Activated T-cell treated with anti-CD3 and anti-CD28 coated beads, Interleukin-2, amount 50 U/mL, for 4 hours (primary cell): ENCODE measurements around the gene SLCO4A1. TPM values are rescaled to one million over a fixed set of nuclear protein-coding genes. Genes with fewer than 3 reads are reported as not detected.
A peak's percentile ranks its signal among the peaks of the same experiment; 100 is the strongest.

Source experiments
- ATAC-seq, 2 donors: fragments of 200-7000 bp; cut with Tn5 transposase; one replicate each; pipeline ENCODE4 v1.10.0; 2021
- DNase-seq: peaks from one replicate; pipeline ENCODE4 v3.0.0-alpha.2; 2020
- H3K27me3 Mint-ChIP-seq: one replicate; pipeline ENCODE4 v1.8.0; 2021; ENCODE audit warnings: low read depth, mixed read lengths
- H3K36me3 Mint-ChIP-seq: one replicate; pipeline ENCODE4 v1.8.0; 2022; ENCODE audit warnings: mixed read lengths; ENCODE audit not compliant: insufficient read depth
- H3K4me1 Mint-ChIP-seq: one replicate; pipeline ENCODE4 v1.8.0; 2021; ENCODE audit warnings: low read depth, mixed read lengths
- H3K4me3 Mint-ChIP-seq: one replicate; pipeline ENCODE4 v1.8.0; 2021; ENCODE audit warnings: mild to moderate bottlenecking, moderate library complexity, mixed read lengths
- H3K9me3 Mint-ChIP-seq: one replicate; pipeline ENCODE4 v1.8.0; 2021; ENCODE audit warnings: mixed read lengths
- total RNA-seq, 3 donors: library from RNA; stranded (reverse); gene quantifications; one replicate each; pipeline ENCODE4 v1.2.1, GENCODE V29; 2021

Gene SLCO4A1
- total RNA-seq, 3 donors from 2014 or later: 36.5 to 49.3 (median 48.2) TPM

DNA sequence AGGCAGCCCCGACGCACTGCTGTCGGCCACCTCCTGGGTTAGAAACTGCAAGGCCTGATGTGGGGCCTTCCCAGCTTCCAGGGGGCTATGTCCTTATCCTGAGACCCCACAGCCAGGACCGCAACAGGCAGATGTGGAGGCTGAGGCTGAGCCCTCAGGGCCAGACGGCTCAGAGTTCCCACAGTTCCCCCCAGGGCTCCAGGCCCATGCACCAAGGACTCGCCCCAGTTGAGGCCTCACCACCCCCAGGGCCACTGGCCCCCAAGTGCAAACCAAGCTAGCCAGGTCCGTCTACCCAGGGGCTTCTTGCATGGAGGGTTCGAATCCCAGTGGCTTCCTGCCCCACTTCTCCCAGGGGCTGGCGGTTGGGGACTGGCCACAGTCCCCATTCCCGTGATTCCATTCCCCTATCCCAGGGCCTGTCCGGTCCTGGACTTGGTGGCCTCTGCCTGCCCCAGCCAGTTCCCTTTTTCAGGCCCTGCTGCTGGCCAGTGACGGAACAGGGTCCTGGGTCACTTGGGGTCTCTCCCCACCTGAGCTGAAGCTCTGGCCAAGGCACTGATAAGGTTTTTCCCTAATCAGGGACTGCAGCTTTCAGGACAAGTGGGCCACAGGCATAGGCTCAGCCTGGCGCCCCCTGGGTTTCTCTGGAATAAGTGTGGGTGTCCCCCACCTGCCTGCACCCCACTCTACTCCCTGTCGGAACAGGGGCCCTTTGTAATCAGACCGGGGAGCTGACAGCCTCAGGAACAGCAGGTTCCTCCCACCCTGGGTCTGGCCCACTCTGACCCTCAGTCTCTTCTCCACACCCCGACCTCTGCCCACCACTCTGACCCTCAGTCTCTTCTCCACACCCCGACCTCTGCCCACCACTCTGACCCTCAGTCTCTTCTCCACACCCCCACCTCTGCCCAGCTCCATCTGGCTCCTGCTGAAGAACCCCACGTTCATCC, 22.0 kb downstream of the SLCO4A1 start:
- Mint-ChIP-seq H3K36me3 (peaks cover 2% of the 10 kb centered on the region), H3K27me3 (no peaks in the 10 kb centered on the region), H3K4me1 (no peaks in the 10 kb centered on the region), H3K9me3 (no peaks in the 10 kb centered on the region), H3K4me3 (no peak overlapping the region)
- DNase-seq (no peak), ATAC-seq (no peak)

DNA sequence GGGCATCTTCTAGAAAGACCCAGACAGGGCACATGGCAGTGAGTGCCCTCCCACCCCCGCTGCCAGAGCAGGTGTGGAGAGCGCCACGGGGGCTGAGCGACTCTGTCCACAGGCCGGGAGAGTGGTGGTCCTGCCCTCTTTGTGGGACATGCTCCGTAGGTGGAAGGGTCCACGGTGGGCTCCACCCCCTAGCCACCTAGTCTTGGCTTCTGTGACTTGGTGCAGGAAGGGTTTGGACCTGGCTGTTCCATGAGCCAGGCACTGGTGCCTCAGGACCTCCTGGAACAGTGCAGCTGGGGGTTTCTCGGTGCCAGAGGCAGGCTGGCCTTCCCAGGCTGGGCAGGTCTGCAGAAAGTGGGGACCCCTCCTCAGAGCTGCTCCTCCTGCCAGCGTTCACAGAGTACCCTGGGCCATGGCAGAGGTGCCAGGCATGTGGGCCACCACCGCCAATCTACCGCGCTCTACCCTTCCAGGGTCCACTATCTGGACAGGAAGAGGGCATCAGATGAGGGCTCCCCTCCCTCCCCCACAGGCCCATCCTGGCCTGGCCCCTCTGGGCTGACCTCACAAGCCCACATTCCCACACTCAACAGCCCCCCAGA, 23.0 kb downstream of the SLCO4A1 start:
- no peaks in the 10 kb centered on the region for H3K4me1 Mint-ChIP-seq
- H3K27me3 Mint-ChIP-seq: no peaks in the 10 kb centered on the region
- no peaks in the 10 kb centered on the region for H3K9me3 Mint-ChIP-seq
- H3K36me3 Mint-ChIP-seq: peaks cover 2% of the 10 kb centered on the region
- no peak overlapping the region for H3K4me3 Mint-ChIP-seq
- ATAC-seq: no peak
- DNase-seq: no peak

DNA sequence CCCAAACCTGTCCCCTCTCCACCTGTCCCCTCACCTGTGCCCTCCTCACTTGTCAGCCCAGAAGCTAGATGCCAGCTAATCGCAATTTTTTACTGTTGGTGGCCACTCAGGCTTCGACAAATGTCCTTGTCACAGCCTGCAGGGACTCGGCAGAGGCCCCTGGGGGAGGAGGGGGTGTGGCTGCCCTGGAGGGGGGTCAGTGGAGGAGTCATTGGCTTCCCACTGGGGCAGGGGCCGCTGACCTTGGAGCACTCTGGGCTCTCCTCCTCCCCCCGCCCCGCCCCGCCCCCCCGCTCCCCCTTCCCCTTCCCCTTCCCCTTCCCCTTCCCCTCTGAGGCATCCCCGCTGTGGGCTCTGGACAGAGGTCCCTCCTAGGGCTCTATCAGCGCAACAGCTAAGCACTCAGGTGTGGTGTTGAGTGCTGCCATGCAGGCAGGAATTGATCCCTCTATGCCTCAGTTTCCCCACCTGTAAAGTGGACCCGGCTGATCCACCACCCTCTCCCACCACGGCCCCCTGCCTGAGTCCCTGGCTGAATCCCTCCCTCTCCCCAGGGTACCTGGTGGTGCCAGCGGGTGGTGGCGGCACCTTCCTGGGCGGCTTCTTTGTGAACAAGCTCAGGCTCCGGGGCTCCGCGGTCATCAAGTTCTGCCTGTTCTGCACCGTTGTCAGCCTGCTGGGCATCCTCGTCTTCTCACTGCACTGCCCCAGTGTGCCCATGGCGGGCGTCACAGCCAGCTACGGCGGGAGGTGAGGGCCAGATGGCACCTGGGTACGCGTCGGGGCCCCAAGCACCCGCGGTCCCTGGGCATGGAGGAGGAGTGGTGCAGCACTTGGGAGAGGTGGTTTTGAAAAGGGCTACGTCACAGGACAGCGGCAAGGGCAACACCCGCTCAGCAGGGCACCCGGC, 23.8 kb downstream of the SLCO4A1 start:
- no peaks in the 10 kb centered on the region for H3K27me3 Mint-ChIP-seq

DNA sequence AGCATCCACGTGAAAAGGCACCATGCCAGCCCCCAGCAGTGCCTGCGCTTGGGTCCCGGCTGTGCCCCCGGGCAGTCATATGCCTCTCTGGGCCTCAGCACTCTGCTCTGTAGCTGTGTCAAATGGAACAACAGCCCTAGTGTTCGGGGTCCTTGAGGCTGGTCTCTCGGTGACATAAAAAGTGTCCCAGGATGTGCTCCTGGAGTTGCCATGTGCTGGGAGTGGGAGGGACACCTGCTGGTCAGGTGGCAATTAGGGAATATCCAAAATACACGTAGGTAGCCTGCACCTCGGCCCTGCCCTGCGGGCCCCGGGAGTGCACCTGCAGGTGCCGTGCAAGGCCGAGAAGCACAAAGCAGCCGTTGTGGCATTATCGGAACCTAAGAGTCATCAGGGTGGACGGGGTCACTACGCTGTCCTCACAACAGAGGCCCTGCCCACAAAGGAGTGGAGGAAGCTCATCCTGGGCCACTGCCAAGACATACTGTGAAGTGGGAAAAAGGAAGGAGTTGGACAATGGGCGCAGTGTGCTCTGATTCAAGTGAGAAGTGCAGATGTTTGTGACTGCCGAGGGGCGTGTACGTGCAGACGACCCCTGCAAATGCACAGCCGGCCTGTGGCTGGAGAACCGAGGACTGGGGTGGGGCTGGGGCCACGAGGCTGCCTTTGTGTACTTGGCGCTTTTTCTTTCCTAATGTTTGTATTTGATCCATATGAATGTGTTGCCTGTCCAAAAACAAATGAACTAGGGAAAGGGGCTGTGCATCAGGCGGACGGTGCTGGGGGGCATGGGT, 24.6 kb downstream of the SLCO4A1 start:
- H3K9me3 Mint-ChIP-seq: no peaks in the 10 kb centered on the region
- H3K36me3 Mint-ChIP-seq: peaks cover 4% of the 10 kb centered on the region
- H3K27me3 Mint-ChIP-seq: no peaks in the 10 kb centered on the region
- H3K4me3 Mint-ChIP-seq: no peak overlapping the region
- no peak for ATAC-seq
- no peaks in the 10 kb centered on the region for H3K4me1 Mint-ChIP-seq
- no peak for DNase-seq

More for the DNA sequence above, 23.8 kb downstream of the SLCO4A1 start:
- H3K4me3 Mint-ChIP-seq: no peak overlapping the region
- no peak for DNase-seq
- H3K36me3 Mint-ChIP-seq: peaks cover 2% of the 10 kb centered on the region
- no peak for ATAC-seq
- no peaks in the 10 kb centered on the region for H3K9me3 Mint-ChIP-seq
- H3K4me1 Mint-ChIP-seq: no peaks in the 10 kb centered on the region

DNA sequence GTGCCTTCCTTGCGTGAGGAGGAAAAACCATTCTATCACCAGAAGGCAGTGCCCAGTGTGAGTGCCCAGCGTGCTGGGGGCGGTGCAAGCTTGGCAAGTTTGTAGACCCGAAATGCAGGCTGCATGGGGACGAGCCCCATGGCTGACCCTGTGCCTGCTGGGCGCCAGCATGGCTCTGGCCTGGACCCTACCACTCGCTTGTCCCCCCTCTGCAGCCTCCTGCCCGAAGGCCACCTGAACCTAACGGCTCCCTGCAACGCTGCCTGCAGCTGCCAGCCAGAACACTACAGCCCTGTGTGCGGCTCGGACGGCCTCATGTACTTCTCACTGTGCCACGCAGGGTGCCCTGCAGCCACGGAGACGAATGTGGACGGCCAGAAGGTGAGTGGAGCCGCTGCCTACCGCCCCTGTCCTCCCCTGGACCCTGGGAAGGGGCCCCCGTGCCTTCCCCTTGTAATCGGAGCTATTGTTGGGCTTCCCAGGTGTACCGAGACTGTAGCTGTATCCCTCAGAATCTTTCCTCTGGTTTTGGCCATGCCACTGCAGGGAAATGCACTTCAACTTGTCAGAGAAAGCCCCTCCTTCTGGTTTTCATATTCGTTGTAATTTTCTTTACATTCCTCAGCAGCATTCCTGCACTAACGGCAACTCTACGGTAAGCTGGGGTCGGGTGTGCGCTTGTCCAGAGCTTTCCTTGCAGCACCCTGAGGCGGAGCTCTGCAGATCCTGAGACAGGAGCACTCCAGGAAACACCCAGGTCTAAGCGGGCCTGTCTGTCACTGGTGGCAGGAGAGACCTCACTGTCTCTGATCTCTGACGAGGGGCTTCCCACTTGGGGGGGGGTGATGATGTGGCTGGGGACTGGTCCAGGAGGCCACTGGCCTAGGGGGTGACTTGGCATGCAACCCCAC, 25.5 kb downstream of the SLCO4A1 start:
- Mint-ChIP-seq H3K27me3 (no peaks in the 10 kb centered on the region), H3K4me1 (no peaks in the 10 kb centered on the region), H3K4me3 (no peak overlapping the region), H3K9me3 (no peaks in the 10 kb centered on the region), H3K36me3 (peaks cover 4% of the 10 kb centered on the region)
- ATAC-seq: no peak
- no peak for DNase-seq

DNA sequence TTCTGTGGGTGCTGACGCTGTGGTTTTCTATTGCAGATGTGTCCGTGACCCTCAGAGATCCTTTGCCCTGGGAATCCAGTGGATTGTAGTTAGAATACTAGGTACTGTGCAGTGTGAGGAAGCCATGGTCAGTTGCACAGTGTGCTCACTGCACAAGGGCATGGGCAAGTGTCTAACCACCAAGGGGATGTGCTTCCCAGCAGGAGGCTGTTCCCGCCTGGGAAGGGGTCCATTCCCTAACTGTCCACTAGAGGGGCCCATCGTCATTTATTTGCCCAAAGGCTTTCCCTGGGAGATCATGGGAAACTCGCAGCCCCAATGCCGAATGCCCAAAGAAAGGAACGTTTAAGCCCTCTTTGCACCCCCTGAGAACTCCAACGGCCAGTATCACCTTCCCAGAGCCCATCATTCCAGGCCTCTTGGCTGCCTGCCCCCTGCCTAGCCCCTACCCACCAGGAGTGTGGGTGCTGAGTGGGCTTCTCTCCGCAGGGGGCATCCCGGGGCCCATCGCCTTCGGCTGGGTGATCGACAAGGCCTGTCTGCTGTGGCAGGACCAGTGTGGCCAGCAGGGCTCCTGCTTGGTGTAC, 26.2 kb downstream of the SLCO4A1 start:
- DNase-seq (peak; percentile 43), ATAC-seq (no peak)
- H3K27me3 Mint-ChIP-seq: no peaks in the 10 kb centered on the region
- no peak overlapping the region for H3K4me3 Mint-ChIP-seq
- peaks cover 4% of the 10 kb centered on the region for H3K36me3 Mint-ChIP-seq
- no peaks in the 10 kb centered on the region for H3K4me1 Mint-ChIP-seq
- H3K9me3 Mint-ChIP-seq: no peaks in the 10 kb centered on the region

DNA sequence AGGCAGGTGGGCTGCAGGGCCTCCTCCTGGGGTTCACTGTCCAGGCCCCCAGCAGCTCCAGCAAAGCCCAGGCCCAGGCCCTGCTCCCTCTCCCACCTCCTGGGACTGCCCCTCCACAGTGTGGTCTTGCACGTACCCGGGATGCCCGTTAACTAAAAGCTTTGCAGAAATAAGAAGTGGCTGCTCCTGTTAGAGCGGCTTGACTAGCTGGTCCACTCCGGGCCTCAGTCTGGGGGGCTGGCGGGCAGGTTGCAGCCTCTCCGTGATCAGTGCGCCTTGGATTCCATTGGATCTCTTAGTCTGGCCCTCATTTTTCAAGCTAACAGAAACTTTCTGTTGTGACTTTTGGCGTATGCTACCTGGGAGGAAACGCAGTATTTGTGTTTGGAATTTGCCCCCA, 26.9 kb downstream of the SLCO4A1 start:
- H3K4me1 Mint-ChIP-seq: no peaks in the 10 kb centered on the region
- ATAC-seq: no peak
- H3K27me3 Mint-ChIP-seq: no peaks in the 10 kb centered on the region
- no peaks in the 10 kb centered on the region for H3K9me3 Mint-ChIP-seq
- H3K4me3 Mint-ChIP-seq: no peak overlapping the region
- DNase-seq: no peak
- H3K36me3 Mint-ChIP-seq: peaks cover 4% of the 10 kb centered on the region

DNA sequence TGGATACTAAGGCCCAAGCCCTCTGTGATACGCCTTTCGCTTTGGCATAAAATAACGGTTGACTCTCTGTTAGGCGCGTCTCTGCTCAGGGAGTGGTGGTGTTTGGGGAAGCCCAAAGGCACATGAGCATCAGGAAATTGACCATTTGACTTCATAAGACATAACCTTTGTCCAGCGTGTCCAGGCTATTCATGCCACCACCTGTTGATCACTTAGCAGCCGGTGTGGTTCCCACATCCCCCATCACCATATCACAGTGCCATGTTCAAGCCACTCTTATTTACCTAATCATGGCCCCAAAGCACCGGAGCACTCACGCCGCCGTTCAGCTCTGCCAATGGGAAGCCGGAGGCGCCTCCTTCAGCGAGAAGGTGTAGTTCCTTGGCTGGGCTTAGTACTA, 27.9 kb downstream of the SLCO4A1 start:
- H3K9me3 Mint-ChIP-seq: no peaks in the 10 kb centered on the region
- H3K36me3 Mint-ChIP-seq: peaks cover 4% of the 10 kb centered on the region
- H3K4me3 Mint-ChIP-seq: no peak overlapping the region
- no peak for DNase-seq
- ATAC-seq: no peak
- no peaks in the 10 kb centered on the region for H3K27me3 Mint-ChIP-seq
- H3K4me1 Mint-ChIP-seq: no peaks in the 10 kb centered on the region

DNA sequence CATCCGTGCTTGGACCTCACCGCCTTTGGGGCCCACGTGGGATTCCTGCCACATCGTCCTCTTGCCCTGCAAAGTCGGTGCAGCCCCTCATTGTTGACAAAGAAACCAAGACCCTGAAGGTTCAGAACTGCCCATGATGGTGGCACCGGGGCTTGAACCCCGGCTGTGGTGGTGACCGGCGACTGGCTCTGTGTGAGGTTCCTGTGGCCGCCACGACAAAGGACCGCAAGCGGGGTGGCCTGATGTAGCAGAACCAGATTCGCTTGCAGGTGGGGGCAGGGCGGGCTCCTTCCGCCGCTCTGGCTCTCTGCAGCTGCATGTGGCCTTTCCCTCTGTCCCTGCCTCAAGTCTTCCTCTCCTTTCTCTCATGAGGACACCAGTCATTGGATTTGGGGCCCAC, 28.7 kb downstream of the SLCO4A1 start:
- DNase-seq: no peak
- Mint-ChIP-seq H3K27me3 (no peaks in the 10 kb centered on the region), H3K9me3 (no peaks in the 10 kb centered on the region), H3K36me3 (peaks cover 4% of the 10 kb centered on the region), H3K4me1 (no peaks in the 10 kb centered on the region), H3K4me3 (no peak overlapping the region)
- no peak for ATAC-seq

DNA sequence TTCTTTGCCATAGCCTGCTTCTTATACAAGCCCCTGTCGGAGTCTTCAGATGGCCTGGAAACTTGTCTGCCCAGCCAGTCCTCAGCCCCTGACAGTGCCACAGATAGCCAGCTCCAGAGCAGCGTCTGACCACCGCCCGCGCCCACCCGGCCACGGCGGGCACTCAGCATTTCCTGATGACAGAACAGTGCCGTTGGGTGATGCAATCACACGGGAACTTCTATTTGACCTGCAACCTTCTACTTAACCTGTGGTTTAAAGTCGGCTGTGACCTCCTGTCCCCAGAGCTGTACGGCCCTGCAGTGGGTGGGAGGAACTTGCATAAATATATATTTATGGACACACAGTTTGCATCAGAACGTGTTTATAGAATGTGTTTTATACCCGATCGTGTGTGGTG, 29.5 kb downstream of the SLCO4A1 start:
- Mint-ChIP-seq H3K4me3 (no peak overlapping the region), H3K27me3 (no peaks in the 10 kb centered on the region), H3K4me1 (no peaks in the 10 kb centered on the region), H3K36me3 (peaks cover 4% of the 10 kb centered on the region), H3K9me3 (no peaks in the 10 kb centered on the region)
- DNase-seq: no peak
- ATAC-seq: no peak

DNA sequence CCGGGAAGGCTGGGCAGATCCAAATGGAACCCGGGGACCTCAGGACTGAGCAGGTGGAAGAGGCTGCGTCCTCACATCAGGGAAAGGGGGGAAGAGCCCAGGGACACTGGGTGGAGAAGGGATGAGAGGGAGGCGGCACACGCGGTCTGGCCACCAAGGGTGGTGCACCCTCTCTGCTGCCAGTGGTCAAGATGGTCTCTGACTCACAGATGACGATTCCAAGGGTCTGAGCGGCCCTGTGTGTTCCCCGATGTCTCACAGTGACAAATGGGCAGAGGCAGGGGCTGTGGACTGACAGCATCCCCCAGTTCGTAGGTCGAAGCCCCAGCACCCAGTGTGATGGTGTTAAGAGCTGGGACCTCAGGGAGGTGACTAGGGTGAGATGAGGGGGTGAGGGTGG, 32.1 kb downstream of the SLCO4A1 start:
- Mint-ChIP-seq H3K4me3 (no peak overlapping the region), H3K36me3 (peaks cover 2% of the 10 kb centered on the region), H3K9me3 (no peaks in the 10 kb centered on the region), H3K27me3 (no peaks in the 10 kb centered on the region), H3K4me1 (no peaks in the 10 kb centered on the region)
- ATAC-seq (no peak), DNase-seq (no peak)

DNA sequence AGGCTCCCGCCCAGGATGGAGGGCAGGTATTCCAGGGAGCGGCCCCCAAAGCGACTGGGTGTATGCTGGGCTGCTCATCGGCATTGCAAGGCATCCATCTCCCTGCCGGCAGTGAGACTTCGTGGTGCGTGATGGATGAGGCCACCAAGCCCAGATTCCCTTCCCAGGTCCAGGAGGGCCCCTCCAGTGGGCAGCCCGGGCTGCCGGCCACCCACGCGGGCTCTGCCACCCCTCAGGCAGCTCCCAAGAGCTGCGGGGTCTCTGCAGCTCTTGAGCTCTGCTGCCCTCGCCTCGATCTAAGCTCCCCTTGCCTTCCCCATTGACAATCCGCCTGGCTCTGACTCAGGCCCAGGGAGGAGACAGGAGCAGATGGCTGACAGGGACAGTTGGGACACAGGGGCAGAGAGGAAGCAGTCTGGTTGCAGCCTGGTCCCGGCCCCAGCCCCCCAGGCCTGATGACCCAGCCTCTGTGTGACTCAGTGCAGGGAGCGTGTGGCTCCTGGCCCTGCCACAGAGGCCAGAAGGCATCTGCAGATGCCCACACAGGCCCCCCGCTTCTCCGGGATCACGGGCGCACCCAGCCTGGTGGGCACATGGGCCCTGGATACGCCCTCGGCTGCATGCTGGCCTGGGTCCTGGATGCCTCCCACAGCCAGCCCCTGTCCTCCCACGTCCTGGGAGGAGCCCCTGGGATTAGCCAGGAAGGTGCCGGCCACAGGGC, 33.0 kb downstream of the SLCO4A1 start:
- DNase-seq (no peak), ATAC-seq (no peak)
- Mint-ChIP-seq H3K4me3 (no peak overlapping the region), H3K36me3 (peaks cover 2% of the 10 kb centered on the region), H3K4me1 (no peaks in the 10 kb centered on the region), H3K27me3 (no peaks in the 10 kb centered on the region), H3K9me3 (no peaks in the 10 kb centered on the region)
